Measurements from ENCODE around the gene MS4A18.

DNA sequence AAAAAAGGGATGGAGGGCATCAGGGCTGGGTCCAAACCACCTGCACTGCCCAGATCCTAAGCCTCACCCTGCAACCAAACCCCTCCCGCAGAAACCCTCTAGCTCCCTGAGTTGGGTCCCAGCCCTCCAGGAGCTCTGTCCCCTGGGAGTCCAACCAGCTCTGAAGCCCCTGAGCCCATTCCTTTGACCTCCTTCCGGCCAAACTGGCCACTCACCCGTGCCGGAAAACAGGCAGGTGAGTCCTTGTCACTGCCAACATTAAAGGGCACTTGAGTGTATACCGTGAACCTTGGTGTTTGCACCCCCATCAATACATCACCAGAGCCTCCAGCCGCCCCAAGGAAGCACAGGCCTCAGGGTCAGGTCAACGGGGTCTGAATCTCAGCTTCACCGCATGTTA lies 43.7 kb downstream of the MS4A18 start:
- no peak for TF ChIP-seq TCF12 (IDR thresholded peaks at IDR 0.05; ENCODE audit: low read depth)
- no peak for TF ChIP-seq EP300 (IDR thresholded peaks at IDR 0.05; ENCODE audit: borderline replicate concordance)
- TF ChIP-seq, protein P1, sequence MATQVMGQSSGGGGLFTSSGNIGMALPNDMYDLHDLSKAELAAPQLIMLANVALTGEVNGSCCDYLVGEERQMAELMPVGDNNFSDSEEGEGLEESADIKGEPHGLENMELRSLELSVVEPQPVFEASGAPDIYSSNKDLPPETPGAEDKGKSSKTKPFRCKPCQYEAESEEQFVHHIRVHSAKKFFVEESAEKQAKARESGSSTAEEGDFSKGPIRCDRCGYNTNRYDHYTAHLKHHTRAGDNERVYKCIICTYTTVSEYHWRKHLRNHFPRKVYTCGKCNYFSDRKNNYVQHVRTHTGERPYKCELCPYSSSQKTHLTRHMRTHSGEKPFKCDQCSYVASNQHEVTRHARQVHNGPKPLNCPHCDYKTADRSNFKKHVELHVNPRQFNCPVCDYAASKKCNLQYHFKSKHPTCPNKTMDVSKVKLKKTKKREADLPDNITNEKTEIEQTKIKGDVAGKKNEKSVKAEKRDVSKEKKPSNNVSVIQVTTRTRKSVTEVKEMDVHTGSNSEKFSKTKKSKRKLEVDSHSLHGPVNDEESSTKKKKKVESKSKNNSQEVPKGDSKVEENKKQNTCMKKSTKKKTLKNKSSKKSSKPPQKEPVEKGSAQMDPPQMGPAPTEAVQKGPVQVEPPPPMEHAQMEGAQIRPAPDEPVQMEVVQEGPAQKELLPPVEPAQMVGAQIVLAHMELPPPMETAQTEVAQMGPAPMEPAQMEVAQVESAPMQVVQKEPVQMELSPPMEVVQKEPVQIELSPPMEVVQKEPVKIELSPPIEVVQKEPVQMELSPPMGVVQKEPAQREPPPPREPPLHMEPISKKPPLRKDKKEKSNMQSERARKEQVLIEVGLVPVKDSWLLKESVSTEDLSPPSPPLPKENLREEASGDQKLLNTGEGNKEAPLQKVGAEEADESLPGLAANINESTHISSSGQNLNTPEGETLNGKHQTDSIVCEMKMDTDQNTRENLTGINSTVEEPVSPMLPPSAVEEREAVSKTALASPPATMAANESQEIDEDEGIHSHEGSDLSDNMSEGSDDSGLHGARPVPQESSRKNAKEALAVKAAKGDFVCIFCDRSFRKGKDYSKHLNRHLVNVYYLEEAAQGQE (IDR thresholded peaks at IDR 0.05; ENCODE audit: low read depth): no peak
- TF ChIP-seq TAF1 (IDR thresholded peaks at IDR 0.05; ENCODE audit: low read depth): no peak
- no peak for TF ChIP-seq RAD21 (IDR thresholded peaks at IDR 0.05; ENCODE audit: low read depth)
- TF ChIP-seq CEBPB (IDR thresholded peaks at IDR 0.05): no peak
- TF ChIP-seq YY1 (IDR thresholded peaks at IDR 0.05; ENCODE audit: low read depth): no peak
- TF ChIP-seq NFIC (IDR thresholded peaks at IDR 0.05): no peak
- TF ChIP-seq, protein P2, sequence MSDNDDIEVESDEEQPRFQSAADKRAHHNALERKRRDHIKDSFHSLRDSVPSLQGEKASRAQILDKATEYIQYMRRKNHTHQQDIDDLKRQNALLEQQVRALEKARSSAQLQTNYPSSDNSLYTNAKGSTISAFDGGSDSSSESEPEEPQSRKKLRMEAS (IDR thresholded peaks at IDR 0.05): no peak
- no peak for TF ChIP-seq FOXM1 (IDR thresholded peaks at IDR 0.05; ENCODE audit: borderline replicate concordance, low read depth)
- no peak for TF ChIP-seq CREB1 (IDR thresholded peaks at IDR 0.05; ENCODE audit: low read depth)
- TF ChIP-seq EGR1 (IDR thresholded peaks at IDR 0.05): no peak

All from Ishikawa (cell line).